Measurements from ENCODE around the gene PTPN2. TPM values are rescaled to one million over a fixed set of nuclear protein-coding genes. Genes with fewer than 3 reads are reported as not detected.

The PTPN2 gene
- total and polyA plus RNA-seq, 9 of the 15 experiments (the other 6 are each of a cell fraction or from before 2014, with no cell fraction given) = 36.6 to 66.4 (median 43.8) TPM

GRCh38 chr18:12751503-12751884 is 132.5 kb downstream of the PTPN2 start:
- no peak for FAIRE-seq
- Histone ChIP-seq H3K9me3 (replicated peaks; ENCODE audit: control insufficient read depth, insufficient read depth, low read depth, low read length) (no peaks in the 10 kb centered on the region), H3K27me3 (ENCODE audit: control insufficient read depth in 2 of 2, insufficient read depth in 2 of 2, low read length in 2 of 2) (no peaks in the 10 kb centered on the region), H3K4me2 (ENCODE audit: insufficient read depth, low read length) (no peak overlapping the region), H3K9me1 (ENCODE audit: control insufficient read depth, insufficient read depth, low read length) (no peaks in the 10 kb centered on the region), H3K4me3 (no peak overlapping the region), H3K79me2 (ENCODE audit: control insufficient read depth, insufficient read depth, low read length) (no peaks in the 10 kb centered on the region), H3K27ac (ENCODE audit: extremely low read depth, low read depth, low read length) (no peak overlapping the region), H3K36me3 (ENCODE audit: control insufficient read depth, insufficient read depth, low read length) (no peaks in the 10 kb centered on the region), H2AFZ (ENCODE audit: low read depth, low read length) (no peak overlapping the region), H4K20me1 (replicated peaks; ENCODE audit: control insufficient read depth, insufficient read depth, low read length) (no peaks in the 10 kb centered on the region), H3K9ac (ENCODE audit: insufficient read depth in 1 of 2, low read depth in 2 of 2, low read length in 2 of 2) (no peak overlapping the region), H3K4me1 (replicated peaks in 1 of 2; ENCODE audit: control insufficient read depth in 2 of 2, insufficient read depth in 2 of 2, low read length in 2 of 2) (peaks cover under 1 to 11% of the 10 kb centered on the region in 2 experiments; a peak in 3 of 5 replicates)
- peak; percentile 44; the same call in 2 of the 3 replicates for ATAC-seq
- no TSS peak for BruUV-seq (replicated peaks)
- no peak for TF ChIP-seq STAT5B (CRISPR knock-in tag; IDR thresholded peaks at IDR 0.05)
- TF ChIP-seq NFRKB (IDR thresholded peaks at IDR 0.05; ENCODE audit: low read depth) = no peak
- no peak for TF ChIP-seq EP300 (IDR thresholded peaks at IDR 0.05; ENCODE audit: low read length)
- no peak for TF ChIP-seq CREB1 (IDR thresholded peaks at IDR 0.05)
- TF ChIP-seq CREB1 (CRISPR knock-in tag; IDR thresholded peaks at IDR 0.05) = no peak
- TF ChIP-seq ZNF395 (CRISPR knock-in tag; IDR thresholded peaks at IDR 0.05) = no peak
- no peak for TF ChIP-seq RHOXF2B (CRISPR knock-in tag; conservative IDR thresholded peaks at IDR 0.05)
- no peak for TF ChIP-seq ETS2 (tag; IDR thresholded peaks at IDR 0.05; ENCODE audit: borderline replicate concordance, poor library complexity, severe bottlenecking)
- TF ChIP-seq GTF2E2 (tag; IDR thresholded peaks at IDR 0.05) = no peak
- no peak for TF ChIP-seq XRCC5 (IDR thresholded peaks at IDR 0.05; ENCODE audit: low read depth, low read length)
- no peak for TF ChIP-seq ZNF124 (CRISPR knock-in tag; IDR thresholded peaks at IDR 0.05)
- TF ChIP-seq SIN3A (IDR thresholded peaks at IDR 0.05; ENCODE audit: borderline replicate concordance in 2 of 2, control insufficient read depth in 1 of 2, low read depth in 2 of 2, low read length in 2 of 2) = no peak
- TF ChIP-seq DPF2 (IDR thresholded peaks at IDR 0.05) = no peak
- ChIA-PET POLR2A (interaction anchor here (1.3 kb wide), 1 partner anchor 15 kb away, joined by 5 read pairs; no protein-coding TSS in a partner anchor), CTCF (ENCODE audit: low intra/inter-chr PET ratio) (no interaction called here)
- in situ Hi-C loops (cut with MboI) (no loop called here), intact Hi-C loops (cut with micrococcal nuclease) (no loop called here)
- no peak for DNase-seq (ENCODE audit: extremely low read depth in 1 of 4, low spot score in 3 of 4)
- 16% methylated on average over 5 of the region's 5 CpGs for WGBS (ENCODE audit: insufficient coverage, low coverage, missing lambda C conversion rate)

Data from K562 (cell line).